Stimulated activated CD8-positive, alpha-beta memory T cell treated with anti-CD3 and anti-CD28 coated beads, Interleukin-12 subunit alpha, Interleukin-12 subunit beta, amount 100 ng/mL, for 1 hour (primary cell): ENCODE data around the gene CATSPERB.
"Not testable (repeated sequence)": the region's sequence is repeated elsewhere in the genome, so short reads cannot be mapped to it uniquely, and the experiment has no call there.

Experiments
- DNase-seq: peaks from one replicate; pipeline ENCODE4 v3.0.0-alpha.2; 2020; ENCODE audit warnings: low read depth

Gene CATSPERB

GRCh38 chr14:91731986-91732385 is at the start of gene CATSPERB:
TSS of gene CATSPERB (minus strand) at chr14:91732086. CDS start at chr14:91729479, 2,607 bp downstream.
- DNase-seq, result no peak

GRCh38 chr14:91780452-91780851 is 48.6 kb upstream of the CATSPERB start:
- DNase-seq, result no peak

- DNase-seq, result no peak
Measured at GRCh38 chr14:91778217-91778616, 46.3 kb upstream of the CATSPERB start.

- no peak for DNase-seq
Measured at GRCh38 chr14:91774140-91775096, 42.5 kb upstream of the CATSPERB start.

GRCh38 chr14:91770185-91770584 is 38.3 kb upstream of the CATSPERB start:
- DNase-seq, result no peak

GRCh38 chr14:91755570-91756295 is 23.8 kb upstream of the CATSPERB start:
- no peak for DNase-seq

GRCh38 chr14:91754819-91755218 is 22.9 kb upstream of the CATSPERB start:
- no peak for DNase-seq

- DNase-seq, result no peak
Measured at GRCh38 chr14:91754185-91754584, 22.3 kb upstream of the CATSPERB start.

- DNase-seq, result no peak
Measured at GRCh38 chr14:91753501-91754128, 21.7 kb upstream of the CATSPERB start.

- no peak for DNase-seq
Measured at GRCh38 chr14:91752961-91753360, 21.1 kb upstream of the CATSPERB start.

GRCh38 chr14:91751719-91752118 is 19.8 kb upstream of the CATSPERB start:
- DNase-seq, result no peak

- no peak for DNase-seq
Measured at GRCh38 chr14:91750634-91751198, 18.8 kb upstream of the CATSPERB start.

GRCh38 chr14:91749868-91750267 is 18.0 kb upstream of the CATSPERB start:
- no peak for DNase-seq

- DNase-seq, result no peak
Measured at GRCh38 chr14:91748049-91748448, 16.2 kb upstream of the CATSPERB start.

GRCh38 chr14:91745344-91745743 is 13.5 kb upstream of the CATSPERB start:
- no peak for DNase-seq

GRCh38 chr14:91744068-91744480 is 12.2 kb upstream of the CATSPERB start:
- no peak for DNase-seq

- no peak for DNase-seq
Measured at GRCh38 chr14:91743305-91743653, 11.4 kb upstream of the CATSPERB start.

- no peak for DNase-seq
Measured at GRCh38 chr14:91742621-91743304, 10.9 kb upstream of the CATSPERB start.

GRCh38 chr14:91739867-91740266 is 8.0 kb upstream of the CATSPERB start:
- DNase-seq, result not testable (repeated sequence)

- no peak for DNase-seq
Measured at GRCh38 chr14:91737619-91738018, 5.7 kb upstream of the CATSPERB start.

GRCh38 chr14:91732859-91733477 is 1.1 kb upstream of the CATSPERB start:
- DNase-seq, result no peak
